ENCODE data around the gene PSMC2.

PSMC2 gene

DNA sequence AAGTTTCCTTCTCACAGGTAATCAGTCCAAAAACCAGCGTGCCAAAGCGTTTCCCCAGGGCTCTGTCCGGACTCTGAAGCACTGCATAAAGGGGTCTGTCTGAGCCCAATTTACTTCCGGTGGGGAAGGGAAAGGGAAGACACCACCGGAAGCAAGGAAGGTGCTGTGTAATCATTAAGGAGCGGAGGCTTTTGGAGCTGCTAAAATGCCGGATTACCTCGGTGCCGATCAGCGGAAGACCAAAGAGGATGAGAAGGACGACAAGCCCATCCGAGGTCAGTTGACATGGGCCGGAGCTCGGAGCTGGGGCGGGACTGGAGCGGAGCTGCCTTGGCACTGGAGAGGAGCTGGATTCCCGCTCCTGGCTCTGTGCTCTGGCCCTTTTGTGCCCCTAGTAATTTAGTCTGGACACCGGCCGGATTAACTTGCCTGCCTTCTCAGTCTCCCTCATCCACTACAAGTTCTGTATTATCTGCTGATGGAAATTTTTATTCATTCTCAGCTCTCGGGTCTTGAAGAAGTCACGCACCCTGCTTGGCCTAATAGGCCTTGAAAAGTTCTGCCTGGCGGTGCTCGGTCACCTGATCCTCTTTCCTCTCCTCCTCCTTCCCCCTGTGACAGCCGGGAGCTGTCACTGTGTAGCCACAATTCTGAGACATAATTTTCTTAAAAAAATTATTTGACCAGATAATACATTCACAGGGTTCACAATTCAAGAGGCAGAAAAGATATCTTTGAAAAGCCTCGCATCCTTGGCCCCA lies at the start of gene PSMC2:
Gene PSMC2, plus strand, starts transcription at position 137 of the 761 bp plus-strand sequence. Its CDS starts 69 bp downstream, at position 206.
- peak; percentile 48 for DNase-seq

DNA sequence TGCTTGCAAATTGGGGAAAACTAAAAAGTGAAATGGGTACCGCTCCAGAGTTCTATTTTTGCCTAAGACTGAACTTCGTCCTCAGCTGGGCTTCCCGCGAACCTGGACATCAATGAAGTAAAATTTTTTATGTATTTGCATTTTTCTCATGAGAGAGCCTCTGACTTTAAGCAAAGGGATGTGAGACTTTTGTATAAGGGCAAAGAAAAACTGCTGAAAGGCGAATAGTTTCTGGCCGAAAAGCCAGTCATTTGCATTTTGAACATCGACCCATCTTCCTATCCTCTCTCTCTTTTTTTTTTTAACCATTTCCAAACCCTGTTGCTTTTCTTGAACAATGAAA lies 49.6 kb upstream of the PSMC2 start:
- DNase-seq = no peak

DNA sequence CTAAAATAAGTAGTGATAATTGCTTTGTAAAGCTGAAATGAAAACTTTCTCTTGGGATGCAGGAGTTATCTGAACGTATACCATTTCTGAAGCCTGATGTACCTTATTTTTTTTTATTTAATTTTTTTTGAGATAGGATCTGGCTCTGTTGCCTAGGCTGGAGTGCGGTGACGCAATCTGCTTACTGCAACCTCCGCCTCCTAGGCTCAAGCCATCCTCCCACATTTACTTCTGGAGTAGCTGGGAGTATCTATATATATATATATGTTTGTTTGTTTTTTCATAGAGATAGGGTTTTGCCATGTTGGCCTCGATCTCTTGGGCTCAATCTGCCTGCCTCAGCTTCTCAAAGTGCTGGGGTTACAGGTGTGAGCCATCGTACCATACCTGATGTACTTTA lies 47.8 kb upstream of the PSMC2 start:
- DNase-seq = no peak

DNA sequence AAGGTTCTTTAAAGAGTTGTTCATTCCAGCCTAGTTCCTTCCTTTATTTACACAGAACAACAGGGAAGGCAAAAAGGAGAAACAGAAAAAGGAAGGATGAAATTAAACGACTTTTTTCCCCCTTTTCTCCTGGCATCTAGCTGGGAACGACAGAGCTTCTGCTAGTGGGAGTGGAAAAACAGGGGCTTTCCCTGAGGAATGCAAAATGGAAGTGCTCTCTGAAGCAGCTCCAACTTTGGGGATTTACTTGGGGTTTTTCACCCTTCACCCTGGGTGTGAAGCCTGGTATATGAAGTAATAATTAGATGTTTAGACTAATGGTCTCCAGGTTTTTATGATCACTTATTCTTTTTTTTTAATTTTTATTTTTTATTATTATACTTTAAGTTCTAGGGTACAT lies 46.0 kb upstream of the PSMC2 start:
- DNase-seq = no peak

DNA sequence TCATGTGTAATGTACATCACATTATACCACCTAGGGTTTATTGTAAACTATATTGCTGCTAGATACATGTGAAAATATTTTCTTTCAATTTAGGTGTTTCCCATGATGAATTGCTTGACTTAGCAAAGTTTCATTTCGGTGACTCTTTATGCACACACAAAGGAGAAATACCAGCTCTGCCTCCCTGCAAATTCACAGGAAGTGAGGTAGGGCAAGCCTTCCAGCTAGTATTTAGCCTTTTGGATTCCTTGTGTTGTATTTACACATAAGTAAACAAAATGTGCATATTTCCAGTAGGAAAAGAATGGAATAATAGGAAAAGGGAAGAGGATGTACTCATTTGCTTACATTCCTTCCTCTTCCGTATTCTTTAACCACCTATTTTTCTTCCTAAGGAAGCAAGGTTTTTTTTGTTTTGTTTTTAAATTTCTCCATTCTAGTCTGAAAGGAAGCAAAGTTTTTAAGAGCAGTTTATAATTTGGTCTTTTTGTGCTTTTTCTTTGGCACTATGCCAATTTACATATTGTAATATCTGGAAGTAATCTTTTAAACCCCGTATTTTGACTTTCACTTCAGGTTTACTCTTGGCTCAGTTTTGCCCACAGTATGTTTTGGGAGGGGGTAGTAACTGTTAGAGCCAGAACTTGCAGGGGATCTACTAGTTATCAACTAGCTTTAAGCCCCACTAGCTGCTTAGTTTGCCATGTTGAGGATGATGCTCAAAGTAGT lies 39.8 kb upstream of the PSMC2 start:
- no peak for DNase-seq

DNA sequence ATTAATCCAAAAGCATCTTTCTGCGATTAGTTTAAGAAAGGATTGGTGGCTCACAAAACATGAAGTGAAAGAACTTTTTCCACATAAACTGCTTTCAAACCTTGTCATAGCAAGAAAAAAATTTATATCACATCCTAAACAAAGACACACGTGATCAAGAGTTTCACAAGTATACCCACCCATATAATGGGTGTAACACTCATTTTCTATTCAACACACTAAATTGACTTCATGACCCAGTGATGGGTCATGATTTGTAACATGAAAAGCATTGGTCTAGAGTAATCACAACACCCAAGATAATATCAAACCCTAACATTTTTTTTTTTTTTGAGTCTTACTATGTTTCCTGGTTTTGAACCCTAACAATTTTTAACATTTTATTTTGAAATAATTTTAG lies 32.6 kb upstream of the PSMC2 start:
- DNase-seq = no peak

DNA sequence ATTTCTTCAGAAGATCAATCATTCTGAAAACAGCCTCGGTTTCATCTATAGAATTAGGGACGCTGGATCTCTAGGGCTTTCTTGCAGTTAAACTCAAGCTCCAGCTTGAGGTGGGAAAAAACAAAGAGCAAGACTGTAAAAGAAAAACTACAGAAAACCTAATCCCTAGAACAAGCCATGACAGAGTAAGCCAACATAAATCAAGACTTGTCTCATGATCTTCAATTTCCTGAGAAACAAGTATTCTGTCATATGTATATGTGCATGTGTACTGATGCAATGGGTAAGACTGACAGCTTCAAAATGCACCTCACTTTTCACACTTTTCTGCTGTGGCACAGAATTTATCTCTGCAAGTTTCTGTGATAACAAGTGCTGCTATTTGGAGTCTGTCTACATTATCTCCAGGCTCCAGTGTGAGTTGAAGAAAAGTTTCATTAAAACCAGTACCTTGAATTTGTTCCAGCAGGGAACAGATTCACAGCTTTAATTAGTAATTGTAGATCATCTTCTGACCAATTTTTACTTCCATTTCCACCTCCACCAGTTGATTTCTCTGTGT lies 31.0 kb upstream of the PSMC2 start:
- DNase-seq = no peak

DNA sequence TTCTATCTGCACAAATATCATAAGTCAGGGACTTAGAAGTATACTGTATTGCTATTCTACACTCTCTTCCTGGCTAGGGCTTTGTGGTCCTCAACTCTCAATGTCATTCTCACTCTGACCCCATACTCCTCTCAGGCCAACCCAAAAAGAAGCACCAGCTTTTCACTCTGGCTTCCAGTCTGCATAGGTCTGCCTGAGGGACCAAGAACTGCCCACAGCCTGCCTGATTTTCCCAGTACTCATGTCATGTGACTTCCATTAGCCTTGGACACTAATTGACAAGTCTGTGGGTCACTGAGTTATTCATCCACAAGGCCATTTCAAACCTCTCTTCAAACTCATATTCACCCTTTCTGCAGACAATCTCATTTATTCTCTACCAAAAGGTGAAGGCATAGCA lies 30.4 kb upstream of the PSMC2 start:
- DNase-seq = no peak

DNA sequence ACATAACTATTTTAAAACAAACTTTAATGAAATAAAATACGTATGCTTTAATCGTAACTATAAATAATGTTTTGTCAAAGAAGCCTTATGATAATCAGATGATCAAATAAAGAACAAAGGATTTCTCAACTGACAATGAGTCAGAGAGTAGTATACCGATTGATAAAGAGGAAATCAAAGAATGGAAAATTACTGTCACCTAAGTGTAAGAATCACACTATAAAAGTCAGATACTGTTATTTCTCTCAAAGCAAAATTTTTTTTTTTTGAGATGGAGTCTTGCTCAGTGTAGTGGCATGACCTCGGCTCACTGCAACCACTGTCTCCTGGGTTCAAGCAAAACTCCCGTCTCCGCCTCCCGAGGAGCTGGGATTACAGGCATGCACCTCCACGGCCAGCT lies 21.7 kb upstream of the PSMC2 start:
- no peak for DNase-seq

DNA sequence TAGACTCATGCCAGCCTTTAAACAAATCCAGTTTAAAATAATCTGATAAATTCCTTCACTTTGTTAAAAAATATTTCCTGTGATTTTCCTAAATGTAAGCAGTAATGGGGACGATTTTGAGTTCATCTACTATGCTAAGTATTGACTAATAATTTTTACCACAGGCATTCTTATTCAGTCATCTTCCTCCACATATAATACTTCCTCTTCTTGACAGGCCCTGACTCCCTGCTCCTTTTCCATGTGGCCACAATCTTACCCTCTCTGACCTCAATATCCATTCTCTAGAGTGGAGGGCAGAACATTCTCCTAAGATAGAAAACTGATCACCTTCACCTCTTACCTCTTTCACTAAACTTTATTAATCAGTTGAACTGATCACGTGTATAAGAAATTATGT lies 10.7 kb upstream of the PSMC2 start:
- DNase-seq = no peak

DNA sequence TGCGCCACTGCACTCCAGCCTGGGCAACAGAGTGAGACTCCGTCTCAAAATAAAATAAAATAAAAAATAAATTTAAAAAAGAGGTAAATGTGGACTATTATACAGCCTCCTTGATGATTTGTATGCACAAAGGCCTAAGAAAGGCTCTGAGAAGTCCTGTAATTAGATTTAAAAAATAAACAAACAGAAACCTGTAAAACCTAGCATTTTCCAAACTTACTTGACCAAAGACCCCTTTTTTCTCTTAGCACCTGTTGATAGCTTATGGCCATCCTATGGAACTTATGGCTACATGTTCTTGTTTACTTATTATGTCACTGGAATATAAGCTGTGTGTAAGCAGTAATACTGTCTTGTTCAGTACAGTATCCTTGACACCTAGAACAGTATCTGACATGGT lies 8.6 kb upstream of the PSMC2 start:
- DNase-seq = no peak

DNA sequence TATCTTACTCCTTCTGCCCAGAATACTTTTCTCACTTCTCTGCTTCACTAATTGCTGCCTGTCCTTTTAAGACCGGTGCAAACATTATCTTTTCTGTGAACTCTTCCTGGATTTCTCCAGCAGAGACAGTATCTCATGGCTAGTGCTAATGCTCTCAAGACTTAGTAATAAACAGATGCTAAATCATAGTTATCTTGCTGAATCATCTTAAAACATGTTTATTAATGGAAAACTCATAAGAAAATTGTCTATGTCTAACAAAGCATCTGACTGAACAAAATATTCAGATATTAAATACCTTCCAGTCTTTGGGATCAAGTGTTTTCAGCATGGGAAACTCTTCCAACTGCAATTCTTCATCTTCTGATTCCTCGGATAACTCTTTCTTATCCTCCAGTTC lies 6.0 kb upstream of the PSMC2 start:
- no peak for DNase-seq

DNA sequence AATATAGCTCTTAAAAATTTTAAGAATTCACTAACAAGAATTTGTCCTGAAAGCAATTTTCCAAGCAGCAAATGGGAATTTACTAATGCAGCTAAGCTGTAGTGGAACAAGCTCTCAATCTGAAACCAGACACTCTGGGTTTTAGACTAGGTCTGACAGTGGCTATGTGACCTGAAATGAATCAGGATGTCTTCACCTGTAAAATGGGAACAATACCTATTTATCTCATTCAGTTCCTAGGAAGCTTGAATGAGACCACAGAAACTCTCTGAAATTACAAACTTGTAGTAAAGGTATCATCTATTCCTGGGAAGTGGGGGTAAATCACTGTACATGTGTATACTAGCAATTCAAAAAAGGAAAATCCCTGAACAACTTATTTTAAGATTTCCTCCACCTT lies 4.1 kb upstream of the PSMC2 start:
- DNase-seq = no peak

DNA sequence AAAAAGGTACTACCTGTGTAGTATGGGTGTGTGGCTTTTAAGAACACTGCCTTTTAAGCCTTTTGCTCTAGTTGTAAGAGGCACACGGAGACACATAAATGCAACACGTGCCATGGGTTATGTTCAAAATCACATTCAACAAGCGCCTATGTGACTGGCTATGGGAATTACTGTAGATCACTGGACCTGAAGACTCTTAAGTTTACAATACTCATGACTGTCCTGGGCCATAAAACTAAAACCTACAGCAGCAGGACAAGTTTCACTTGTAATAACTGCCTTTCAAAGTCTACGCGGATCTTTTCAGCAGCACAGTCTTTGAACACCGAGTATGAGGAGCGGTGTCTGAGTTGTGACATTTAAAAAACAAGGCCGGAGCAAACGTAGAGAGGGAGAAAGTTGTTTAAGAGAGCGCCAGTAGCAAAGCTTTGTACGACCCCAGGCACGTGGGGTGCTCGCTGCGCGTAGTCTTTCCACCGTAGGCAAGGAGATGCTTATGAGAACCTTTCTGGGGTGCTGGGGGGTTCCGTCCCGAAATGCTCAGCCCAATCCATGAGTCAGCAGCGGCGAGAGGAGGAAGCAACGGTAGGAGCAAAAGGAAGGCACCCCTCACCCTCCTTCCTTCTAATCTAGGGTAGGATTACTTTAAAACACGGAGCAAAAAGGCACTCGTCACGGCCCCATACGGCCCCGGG lies 3.5 kb upstream of the PSMC2 start:
- DNase-seq = no peak

DNA sequence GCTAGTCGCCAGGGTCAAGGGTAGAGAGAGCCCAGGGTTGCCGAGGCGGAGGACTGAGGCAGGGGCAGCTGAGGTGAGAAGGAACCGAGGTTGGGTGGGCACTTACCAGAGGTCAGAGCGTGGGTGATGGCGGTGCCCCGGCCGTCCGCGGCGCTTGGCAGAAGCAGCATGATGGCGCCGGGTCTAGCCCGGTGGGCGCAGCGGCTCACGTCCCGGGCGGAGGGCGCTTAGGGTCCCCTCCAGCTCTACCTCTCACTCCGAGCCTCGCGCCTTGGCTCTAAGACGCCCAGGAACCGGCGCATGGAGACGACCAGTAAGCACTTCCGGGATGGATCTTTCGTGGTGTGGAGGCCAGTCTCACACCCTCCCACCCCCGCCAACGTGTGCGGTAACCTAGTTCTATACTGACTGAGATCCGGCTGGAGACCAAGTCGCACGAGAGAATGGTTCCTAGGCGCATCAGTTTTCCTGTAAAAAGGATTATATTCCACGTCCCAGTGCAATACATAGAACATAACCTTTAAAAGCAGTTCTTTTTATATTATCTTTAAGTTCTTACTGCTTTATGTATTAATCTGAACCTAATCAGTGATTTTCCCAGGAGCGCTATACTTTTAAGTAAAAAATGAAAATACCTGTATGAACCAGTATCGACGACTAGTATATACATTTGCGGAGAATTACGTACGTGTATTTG lies 2.8 kb upstream of the PSMC2 start, which contains the start of gene DNAJC2:
Gene DNAJC2, minus strand, starts transcription at position 315 of the 697 bp plus-strand sequence. Its CDS starts 145 bp downstream, at position 170.
- DNase-seq = no peak

DNA sequence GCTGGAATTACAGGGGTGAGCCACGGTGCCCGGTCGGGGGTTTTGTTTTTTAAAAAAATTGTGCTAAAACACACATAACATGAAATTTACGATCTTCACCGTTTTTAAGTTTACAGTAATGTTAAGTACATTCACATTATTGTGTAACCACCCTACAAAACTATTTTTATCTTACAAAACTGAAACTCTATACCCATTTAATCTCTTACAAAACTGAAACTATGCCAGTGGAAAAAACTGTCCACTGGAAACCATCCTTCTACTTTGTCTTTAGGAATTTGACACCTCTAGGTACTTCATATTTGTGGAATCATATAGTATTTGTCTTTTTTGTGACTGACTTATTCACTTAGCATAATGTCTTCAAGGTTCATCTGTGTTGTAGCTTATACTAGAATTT lies 1.0 kb upstream of the PSMC2 start:
- no peak for DNase-seq

DNA sequence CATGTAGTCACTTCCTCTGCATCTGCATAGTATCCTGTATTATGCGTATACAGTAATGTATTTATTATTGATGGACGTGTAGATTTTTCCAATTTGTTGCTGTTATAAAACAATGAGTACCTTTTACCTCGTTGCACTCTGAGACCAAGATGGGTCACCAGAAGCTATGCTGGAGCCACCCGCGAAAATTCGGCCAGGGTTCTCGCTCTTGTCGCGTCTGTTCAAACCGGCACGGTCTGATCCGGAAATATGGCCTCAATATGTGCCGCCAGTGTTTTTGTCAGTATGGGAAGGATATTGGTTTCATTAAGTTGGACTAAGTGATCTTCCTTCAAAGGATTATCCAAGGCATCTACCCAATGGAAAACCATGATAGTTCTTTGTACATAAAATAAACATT lies 1.0 kb downstream of the PSMC2 start:
- DNase-seq = no peak

DNA sequence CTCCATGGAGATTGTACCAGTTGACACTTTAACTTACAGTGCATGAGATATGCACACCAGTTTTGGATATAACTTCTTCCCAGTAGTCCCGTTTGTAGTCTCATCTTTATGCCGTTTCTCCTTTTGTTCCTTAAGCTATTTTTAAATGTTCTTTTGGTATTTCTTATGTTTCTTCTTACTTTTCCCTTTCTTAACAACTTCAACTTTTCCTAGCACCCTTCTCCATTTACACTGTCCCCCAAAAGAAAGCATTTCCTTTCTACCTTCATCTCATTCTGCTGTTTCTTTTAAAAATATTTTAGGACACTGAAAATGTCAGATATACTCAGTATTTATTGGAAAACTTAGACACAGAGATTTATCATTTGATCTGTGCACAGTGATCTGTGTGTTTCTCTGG lies 1.5 kb downstream of the PSMC2 start:
- DNase-seq = no peak

DNA sequence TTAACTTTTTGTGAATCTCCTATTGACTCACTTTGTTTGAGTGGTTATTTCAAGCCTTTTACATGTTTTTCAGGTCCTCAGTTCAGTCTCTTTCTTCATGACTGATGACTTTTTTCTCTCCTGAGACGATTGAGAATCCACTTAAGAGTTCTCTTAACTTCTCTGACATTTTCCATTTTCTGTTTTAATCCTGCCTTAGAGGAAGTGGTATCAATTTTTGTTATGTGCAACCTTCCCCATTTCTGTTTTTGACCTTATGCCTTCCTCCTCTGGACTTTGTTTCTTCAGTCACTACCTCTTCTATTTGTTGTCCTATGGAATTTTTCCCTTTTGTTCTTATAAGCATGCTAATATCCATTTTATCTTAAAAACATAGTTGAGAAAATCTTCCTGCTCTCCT lies 2.4 kb downstream of the PSMC2 start:
- DNase-seq = no peak

DNA sequence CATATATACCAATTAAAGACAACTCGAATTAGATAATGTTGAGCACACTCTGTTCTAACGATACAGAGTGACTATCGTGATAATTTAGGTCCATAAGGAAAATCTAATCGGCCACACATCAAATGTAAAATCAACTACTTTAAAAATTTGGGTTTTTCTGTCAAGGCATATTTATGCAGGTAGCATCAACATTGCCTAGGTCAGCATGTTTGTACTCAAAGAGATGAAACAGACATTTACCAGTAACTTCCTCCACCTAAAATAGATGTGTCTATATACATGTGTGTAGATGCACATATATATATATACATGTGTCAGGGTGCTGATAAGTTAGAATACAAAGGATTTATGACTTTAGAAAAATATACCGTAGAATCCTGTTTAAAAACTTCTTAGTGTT lies 22.0 kb downstream of the PSMC2 start:
- DNase-seq = no peak

DNA sequence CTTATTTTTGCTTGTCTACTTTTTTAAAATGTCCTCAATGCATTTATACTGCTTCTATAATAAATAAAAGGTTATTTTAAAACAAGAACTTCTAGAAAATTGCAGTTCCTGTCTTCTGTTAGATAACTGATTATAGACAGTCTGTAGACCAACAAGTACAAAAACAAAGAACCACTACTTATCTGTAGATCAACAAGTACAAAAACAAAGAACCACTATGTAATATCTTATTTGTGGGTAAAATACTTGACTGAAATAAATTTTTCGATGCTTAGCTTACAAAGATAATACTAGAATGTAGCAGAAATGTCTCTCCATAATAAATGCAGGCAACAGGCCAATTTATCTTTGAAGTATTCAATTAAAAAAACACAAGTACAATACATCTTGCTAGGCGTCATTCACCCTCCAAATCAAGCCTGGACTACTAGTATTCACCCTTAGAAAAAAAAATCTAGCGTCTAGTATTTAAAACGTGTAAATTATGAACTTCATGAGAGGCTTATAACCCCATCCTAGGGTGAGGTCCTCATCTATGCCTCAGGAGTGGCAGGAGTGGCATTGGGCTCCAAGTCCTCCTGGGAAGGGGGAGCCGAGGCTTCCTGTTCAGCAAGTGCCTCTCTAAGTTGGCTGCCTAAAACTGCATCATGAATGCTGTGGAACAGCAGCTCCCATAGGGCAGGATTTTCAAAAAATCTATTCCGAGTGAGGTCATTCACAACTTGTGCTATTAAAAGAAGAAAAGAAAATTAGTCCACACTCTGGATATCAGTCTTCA lies 26.6 kb downstream of the PSMC2 start:
- DNase-seq = no peak

DNA sequence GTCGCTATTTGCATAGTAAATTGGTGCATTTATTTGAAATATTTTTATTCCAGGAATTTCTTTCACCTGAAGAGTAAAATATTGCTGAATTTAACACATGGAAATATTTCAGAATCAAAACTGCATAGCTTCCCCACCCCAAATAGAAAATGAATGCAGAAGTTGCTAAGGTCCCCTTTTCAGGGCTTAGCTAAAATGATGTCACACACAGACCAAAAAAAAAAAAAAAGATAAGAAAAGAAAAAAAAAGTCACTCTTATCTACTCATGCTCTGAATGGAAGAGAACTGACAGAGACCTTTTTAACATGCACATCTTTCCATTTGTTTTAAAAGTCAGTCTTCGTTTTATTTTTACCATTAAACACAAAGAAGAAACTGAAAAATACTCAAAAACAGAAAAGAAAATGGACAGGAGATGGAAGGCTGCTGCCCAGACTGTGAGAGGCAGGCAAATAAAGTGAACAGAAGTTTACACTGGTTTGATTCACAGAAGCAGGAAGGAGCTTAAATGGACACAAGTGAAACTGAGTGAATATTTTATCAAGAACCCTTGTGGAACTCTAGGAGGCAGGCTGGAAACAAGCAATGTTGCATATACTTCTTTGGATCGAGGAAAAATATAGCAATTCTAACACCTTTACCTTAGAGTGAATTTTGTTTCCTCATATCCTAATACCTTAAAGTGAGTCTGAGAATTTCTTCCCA lies 32.0 kb downstream of the PSMC2 start:
- no peak for DNase-seq

All from GOT3 (cell line).